COR-L47 (cell line): ENCODE measurements around the gene NSD1.
A peak's percentile ranks its signal among the peaks of the same experiment; 100 is the strongest.
"Not testable (repeated sequence)": the region's sequence is repeated elsewhere in the genome, so short reads cannot be mapped to it uniquely, and the experiment has no call there.

Source experiments
- DNase-seq: peaks from one replicate; lab custom pipeline; 2025; lab: John Stamatoyannopoulos, UW

Gene NSD1

DNA sequence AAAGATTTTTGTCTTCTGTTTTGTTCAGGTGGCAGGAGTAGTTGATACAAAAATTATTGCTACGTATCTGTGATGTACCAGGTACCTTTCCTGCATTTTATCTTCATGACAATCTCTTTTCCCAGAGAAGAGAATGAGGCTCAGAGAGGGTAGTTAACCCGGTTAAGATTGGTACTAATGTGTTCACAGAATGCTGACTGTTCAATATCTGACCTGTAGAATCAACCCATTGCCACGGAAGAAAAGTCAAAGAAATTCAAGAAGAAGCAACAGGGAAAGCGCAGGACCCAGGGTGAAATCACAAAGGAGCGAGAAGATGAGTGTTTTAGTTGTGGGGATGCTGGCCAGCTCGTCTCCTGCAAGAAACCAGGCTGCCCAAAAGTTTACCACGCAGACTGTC, 158.2 kb downstream of the NSD1 start:
- DNase-seq: no peak

DNA sequence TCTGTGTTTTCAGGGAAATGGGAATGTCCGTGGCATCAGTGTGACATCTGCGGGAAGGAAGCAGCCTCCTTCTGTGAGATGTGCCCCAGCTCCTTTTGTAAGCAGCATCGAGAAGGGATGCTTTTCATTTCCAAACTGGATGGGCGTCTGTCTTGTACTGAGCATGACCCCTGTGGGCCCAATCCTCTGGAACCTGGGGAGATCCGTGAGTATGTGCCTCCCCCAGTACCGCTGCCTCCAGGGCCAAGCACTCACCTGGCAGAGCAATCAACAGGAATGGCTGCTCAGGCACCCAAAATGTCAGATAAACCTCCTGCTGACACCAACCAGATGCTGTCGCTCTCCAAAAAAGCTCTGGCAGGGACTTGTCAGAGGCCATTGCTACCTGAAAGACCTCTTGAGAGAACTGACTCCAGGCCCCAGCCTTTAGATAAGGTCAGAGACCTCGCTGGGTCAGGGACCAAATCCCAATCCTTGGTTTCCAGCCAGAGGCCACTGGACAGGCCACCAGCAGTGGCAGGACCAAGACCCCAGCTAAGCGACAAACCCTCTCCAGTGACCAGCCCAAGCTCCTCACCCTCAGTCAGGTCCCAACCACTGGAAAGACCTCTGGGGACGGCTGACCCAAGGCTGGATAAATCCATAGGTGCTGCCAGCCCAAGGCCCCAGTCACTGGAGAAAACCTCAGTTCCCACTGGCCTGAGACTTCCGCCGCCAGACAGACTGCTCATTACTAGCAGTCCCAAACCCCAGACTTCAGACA, 160.4 kb downstream of the NSD1 start:
- no peak for DNase-seq

DNA sequence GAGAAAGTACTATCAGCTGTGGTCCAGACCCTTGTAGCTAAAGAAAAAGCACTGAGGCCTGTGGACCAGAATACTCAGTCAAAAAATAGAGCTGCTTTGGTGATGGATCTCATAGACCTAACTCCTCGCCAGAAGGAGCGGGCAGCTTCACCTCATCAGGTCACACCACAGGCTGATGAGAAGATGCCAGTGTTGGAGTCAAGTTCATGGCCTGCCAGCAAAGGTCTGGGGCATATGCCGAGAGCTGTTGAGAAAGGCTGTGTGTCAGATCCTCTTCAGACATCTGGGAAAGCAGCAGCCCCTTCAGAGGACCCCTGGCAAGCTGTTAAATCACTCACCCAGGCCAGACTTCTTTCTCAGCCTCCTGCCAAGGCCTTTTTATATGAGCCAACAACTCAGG, 161.1 kb downstream of the NSD1 start:
- DNase-seq: no peak

DNA sequence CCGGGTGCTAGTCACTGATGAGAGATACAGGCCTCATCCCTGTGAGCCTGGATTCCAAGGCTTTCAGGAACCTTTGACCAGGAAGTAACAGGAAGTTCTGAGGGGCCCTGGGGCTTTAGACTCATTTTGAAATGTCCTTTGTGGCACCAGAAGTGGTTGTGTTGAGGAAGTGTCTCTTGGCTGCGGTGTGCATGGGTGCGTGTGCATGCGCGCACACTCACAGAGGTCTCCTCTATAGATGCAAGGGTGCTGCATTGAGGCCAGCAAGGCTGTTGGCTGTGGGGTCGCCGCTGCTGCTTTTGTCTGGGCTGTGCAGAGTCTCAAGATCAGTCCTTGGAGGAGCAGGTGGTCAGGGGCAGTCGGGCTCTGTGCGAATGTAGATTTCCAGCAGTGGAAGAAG, 162.4 kb downstream of the NSD1 start:
- no peak for DNase-seq

DNA sequence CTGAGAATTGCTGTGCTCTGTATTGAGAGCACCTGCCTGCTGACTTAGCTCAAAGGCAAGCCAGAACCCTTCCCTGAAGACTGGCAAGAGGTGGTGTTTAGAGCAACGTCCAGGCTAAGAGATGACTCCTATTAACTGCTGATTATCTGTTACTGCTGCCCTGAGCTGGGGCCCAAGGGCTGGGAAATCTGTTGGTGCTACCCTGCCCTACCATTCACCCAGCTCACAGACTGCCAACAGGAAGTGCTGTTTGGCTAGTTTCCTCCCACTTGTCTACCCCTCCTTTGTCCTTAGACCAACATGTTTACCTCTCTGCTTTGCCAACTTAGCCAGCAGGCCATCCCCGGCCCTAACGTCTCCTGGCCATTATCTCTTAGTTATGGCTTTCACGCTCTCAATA, 163.0 kb downstream of the NSD1 start:
- DNase-seq: no peak

DNA sequence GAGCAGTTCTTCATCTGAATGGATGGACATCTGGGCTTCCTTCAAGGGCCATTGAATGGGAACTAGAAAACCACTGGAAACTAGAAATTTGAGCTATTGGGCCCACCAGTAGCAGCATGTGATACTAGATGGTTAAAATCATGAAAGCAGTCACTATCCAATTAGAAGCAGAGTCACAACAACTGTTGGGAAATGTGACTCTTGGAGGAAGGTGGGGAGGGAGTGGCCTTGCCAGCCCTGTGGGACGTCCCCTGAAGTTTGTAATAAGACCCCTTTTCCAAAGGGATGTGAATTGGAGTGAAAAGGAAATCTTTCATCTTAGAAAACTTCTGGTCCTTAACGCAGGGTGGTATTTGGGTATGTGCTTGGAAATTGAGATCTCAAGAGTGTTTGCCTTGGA, 164.3 kb downstream of the NSD1 start:
- no peak for DNase-seq

DNA sequence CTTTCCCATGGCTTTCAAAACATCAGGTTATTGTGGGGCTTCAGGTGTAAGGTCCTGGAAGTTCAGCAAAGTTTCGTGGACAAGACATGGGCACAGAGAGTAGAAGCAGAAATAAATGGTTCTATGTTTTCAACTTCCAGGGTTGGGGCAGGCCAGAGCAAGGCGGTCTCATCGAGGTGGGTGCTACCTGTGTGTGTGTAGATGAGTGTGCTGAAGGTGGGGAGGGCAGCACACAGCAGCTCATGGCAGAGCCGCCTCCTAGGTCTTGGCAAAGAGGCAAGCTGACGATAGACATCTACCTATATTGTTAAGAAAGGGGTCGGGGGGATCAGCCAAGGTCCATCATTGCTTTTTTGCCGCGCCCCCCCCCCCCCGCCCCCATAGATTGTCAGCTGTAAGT, 166.1 kb downstream of the NSD1 start:
- no peak for DNase-seq

DNA sequence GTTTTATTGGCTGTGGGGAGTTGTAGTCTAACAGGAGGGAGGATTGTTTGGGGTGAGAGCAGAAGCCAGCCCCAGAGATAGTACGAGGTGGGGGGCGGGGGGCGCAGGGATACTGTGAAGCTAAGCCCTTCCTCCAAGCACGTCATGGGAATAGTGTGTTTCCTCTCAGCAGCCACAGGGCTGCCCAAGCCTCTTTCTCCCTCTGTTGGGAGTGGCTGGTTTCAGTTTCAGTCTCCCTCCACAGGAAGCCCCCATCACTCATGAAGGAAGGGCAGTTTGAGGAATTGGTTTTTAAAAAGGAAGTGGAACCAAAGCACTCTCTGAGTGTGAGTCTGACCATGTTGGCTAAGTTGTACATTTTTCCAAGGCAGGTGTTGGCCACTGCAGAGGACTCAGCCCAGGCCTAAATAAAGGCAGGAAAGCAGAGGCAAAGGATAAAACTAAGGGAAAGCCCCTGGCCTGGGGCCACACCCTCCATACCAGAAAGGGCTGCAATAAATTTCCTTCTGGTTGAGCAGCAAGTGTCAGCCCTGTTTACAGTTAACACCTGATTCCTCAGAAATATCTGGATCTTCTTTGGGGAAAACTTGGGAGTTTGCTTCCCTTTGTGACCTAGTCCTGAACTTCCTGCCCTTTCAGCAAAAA, 166.8 kb downstream of the NSD1 start:
- no peak for DNase-seq

DNA sequence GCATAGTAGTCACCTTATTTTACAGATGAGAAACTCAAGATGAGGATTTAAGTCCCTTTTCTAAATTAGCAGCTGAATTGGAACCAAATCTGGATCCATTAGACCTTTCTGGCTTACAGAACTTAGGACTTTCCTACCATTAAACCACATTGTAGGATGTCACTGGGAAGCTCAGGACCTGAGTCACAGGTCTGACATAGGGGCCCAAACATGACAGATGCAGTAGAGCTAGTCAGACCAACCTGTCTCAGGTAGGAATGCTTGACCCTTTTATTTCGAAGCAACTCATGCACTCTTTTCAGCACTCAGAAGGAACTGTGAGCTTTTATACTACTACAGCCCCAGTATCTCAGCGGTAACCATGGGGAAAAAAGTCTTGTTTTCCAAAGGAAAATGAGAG, 167.4 kb downstream of the NSD1 start:
- no peak for DNase-seq

DNA sequence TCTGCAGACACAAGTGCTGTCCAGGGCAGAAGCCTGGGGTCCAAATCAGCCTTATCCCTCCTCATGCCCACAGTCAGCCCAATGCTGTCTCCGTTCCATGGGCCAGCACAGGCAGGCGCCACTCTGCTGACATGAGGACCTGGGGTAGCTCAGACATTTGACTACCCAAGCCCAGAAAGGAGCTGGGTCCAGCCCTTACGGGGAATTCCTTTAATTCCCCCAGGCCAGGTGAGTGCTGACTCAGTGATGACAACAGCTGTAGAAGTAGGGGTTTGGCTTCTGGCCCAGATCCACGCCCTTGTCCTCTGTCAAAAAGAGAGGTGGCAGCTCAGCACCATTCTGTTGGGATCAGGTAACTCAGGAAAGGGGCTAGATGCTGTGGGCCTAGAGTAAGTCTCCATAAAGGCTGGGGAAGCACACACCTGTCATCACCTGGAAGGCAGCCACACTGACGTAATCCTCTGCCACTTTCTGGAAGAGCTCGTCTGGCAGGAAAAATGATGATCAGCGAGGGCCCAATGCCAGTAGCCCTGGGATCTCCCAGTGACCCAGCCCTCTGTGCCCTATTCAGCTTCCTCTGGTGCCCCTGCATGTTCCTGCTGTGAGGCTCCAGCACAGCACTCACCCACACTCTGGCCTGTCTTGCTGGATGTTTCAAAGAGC, 168.1 kb downstream of the NSD1 start:
- peak; percentile 83 for DNase-seq

DNA sequence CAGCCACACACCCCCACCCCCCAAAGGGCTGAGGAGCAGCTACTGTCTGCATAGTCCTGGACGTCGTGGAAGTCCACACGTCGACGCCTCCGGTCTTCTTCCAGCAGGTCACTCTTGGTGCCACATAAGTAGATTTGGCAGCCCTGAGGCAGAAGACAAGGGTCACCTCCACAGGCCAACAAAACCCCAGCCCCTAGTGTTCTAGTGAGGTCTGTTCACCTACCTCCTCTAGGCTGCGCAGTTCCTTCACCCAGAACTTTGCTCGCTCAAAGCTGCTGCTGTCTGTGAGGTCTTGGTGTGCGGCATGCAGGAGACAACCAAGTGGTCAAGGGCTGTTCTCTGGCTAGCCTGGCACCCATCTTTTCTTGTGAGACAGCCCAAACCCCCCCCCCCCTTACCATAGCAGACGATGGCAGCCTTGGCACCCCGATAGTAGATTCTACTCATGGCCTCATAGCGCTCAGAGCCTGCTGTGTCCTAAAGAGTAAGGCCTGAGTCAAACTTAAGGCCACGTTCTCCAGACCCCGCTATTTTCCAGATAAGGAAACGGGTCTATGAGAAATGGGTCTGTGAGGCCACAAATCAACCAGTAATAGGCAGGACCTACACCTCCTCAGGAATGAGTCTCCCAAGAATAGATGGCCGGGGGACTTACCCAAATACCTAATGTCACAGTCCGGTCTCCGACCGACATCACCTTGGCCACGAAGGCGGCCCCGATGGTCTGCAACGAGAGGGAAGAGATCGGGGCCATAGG, 169.0 kb downstream of the NSD1 start:
- no peak for DNase-seq

DNA sequence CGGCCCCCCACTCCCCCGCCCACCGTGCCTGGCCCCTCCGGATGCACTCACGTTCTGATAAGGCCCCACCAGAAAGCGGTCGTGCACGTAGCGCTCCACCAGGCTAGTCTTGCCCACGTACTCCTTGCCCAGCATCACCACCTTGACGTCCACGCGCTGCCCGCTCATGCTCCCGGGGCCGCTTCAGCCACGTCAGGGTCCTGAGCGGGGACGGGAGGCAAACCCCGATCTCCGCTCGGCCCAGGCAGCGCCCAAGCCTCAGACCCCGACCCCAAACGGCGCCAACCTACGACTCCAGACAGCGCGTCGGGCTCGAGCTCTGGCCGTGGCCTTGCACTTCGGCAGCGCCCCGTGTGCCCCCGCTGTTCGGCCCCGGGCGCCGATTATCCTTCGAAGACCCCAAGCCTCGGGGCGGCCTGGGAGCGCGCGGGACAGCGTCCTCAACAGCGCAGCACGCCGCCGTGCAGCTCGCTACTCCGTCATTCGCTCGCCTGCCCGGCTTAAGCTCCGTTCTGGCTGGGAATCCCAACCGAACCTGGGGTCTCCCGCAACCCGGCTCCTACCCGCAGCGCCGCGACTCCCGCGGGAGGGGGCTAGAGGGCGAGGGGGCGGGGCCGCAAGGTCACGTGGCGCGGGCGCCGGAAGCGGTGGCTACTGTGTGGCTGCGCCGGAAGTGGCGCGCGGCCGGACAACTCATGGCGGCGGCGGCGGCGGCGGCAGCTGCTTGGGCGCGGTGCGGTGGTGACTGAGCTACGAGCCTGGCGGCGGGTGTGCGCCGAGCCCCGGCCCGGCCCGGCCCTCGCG, 169.8 kb downstream of the NSD1 start, which contains the start of the genes PRELID1 and RAB24:
Gene PRELID1 (plus strand): TSS at position 679 of the 804 bp plus-strand sequence. CDS start 187 bp downstream, outside the sequence.
Gene RAB24 (minus strand): TSS at position 599 of the 804 bp plus-strand sequence. CDS start 431 bp downstream, at position 168.
- DNase-seq: peak; percentile 86

DNA sequence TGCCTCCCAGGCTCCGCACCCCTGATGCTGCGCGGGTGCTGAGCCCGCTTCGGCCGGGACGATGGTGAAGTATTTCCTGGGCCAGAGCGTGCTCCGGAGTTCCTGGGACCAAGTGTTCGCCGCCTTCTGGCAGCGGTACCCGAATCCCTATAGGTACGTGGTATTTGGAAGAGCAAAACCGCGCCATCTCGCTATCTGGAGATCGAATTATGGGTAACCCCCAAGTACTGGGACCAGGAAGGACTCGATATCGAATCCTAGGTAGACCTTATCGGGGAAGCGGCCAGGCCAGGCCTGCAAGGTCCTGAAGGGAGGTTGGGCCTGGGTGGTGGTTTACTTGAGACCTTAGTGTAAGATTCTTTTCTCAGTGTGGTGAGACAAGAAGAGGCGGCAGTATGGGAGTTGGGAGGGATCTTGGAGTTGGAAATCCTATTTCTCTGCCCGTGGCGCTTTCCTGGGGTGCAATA, 170.4 kb downstream of the NSD1 start:
- DNase-seq: no peak

DNA sequence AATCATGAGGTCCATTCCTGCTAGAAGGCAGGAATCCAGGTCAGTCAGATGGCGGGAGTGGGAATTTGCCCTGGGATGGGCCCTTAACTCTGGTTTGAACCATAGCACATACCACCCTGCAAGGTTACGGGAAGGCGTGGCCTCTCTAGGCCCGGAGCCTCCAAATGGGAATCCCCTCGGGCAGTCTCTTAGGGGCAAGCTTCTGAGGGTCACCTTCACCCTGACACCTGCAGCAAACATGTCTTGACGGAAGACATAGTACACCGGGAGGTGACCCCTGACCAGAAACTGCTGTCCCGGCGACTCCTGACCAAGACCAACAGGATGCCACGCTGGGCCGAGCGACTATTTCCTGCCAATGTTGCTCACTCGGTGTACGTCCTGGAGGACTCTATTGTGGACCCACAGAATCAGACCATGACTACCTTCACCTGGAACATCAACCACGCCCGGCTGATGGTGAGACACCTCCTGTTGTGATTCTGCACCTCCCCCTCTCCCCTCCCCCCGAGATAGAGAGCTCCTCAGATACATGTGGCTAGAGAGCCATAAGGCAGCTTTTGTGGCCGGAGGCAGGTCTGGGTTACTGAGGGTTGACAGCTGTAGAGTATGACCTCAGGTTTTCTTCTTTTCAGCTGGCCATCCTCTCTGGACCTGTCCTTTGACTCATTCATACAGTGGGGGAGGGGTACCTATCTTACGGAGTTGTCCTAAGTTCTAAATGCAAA, 171.0 kb downstream of the NSD1 start:
- DNase-seq: no peak

DNA sequence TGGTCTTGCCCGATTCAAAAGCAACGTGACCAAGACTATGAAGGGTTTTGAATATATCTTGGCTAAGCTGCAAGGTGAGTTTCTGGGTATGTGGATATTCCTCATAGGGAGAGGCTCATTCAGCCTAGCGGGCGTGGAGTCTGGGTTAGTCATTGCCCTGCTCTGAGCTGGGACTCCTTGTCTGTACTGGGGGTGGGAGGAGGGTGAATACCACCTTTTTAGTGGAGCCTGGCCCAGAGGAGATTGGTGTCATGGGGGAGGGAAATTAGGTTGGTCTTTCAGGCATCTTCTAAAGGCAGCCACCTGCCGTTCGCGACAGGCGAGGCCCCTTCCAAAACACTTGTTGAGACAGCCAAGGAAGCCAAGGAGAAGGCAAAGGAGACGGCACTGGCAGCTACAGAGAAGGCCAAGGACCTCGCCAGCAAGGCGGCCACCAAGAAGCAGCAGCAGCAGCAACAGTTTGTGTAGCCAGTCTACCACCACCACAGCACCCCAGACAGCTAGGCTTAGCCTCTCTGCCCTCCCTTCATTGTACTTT, 172.6 kb downstream of the NSD1 start:
- not testable (repeated sequence) for DNase-seq

DNA sequence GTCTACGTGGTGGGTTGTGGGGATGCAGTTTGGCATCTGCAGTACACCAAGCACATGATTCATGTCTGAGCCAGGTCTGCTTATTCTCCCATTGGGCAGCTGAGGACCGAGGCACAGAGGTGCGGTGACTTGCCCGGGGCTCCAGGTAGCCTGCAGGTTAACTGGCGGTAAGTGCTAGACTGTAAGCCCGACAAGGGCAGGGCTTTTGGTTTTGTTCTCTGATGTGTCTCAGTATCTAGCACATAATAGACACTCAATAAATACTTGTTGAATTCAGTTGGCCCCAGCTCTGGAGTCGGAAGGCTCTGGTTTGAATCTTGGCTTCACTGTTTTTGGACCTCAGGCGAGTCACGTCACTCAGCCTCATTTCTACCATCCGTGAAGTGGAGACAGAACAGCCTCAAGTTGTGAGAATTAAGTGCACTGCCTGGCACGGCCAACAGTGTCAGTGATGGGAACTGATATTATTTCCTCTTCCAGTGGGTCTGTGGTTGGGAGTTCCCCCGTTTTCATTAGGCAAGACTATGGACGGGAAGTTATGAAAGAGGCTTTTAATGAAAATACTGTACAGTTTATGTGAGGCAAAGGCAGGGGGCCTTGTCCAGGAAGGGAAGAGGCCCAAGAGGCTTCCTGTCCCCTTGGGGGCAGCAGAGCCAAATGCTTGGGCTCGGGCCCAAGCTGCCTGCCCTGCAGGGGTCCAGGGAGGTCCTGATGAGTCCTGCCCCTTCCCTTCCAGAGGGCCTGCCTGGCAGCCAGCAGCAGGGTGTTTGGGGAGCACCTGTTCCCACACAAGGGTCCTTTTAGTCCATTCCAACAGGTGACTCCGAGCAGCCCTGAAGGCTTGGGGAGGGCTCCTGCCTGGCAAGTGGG, 173.3 kb downstream of the NSD1 start:
- DNase-seq: no peak

DNA sequence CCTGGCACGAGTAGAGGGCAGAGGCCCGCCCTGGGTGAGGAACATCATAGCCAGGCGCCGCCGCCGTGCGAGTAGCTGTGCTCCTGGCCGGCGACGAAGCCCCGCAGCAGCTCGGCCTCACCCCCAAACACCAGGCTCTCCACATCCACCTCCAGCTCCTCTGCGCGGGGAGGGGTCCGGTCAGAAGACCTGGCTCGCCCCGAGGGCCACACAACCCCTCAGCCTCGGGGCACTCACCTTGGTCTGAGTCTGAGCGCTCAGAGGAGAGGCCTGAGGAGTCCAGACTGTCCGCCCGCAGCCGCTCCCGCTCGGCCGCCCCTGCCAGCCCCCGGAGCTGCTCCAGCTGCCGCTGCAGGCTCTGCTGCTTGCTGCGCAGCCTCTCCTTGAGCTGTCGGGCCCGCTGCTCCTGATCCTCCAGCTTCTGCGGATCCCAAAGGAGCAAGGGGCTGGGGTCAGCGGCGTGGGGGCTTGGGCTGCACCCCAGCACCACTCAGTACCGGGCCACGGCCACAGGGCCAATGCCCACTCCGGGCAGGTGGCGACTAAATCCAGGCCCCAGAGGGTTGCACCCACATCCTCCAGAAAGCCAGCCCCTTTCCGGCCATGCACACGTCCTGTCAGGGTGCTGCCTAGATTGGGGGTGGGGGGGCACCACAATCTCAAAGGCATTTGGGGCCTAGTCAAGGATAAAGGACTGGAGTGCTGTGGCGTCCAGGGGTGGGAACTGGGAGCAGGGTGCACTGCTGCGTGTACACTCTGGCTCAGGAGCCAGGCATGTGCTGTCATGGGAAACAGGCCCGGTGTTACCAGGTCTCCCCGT, 174.2 kb downstream of the NSD1 start:
- DNase-seq: no peak

DNA sequence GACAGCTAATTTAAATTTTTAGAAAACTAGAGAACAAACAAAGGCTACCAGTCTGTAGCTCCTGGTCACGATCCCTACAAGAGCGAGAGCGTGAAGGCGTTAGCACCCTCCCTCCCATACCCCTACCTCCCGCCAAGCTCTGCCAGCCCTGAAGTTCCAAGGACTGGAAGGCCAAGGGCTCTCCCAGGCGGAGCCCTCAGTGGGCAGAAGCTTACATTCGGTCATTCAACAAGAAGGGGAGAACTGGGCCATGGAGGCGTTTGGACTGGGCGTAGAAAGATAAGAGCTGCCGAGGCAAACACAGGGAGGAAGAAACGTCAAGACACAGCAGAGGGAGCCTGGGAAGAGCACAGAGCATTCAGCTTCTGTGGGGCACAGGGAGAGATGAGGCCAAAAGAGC, 175.2 kb downstream of the NSD1 start:
- no peak for DNase-seq
